Endothelial cell of umbilical vein (primary cell): ENCODE results near the gene TP73. TPM values are rescaled to one million over a fixed set of nuclear protein-coding genes. Genes with fewer than 3 reads are reported as not detected.

ENCODE experiments used
- BruUV-seq: library from RNA; stranded (reverse); fragments of 400-500 nt; replicated peaks from 2 replicates; lab custom pipeline; 2021; lab: Mats Ljungman, UMichigan
- CTCF ChIA-PET: fragments of 300-600, 350-600 bp; sonication (Branson Sonifier 250); formaldehyde crosslinking; loops from one replicate; lab custom pipeline; 2021; ENCODE audit warnings: antibody characterized with exemption, inconsistent platforms; lab: Charles Lee
- POLR2A ChIA-PET: fragments of 300-600, 350-600 bp; sonication (Branson Sonifier 250); formaldehyde crosslinking; loops from one replicate; lab custom pipeline; 2021; ENCODE audit warnings: antibody characterized with exemption, inconsistent platforms; lab: Charles Lee
- DNase-seq: peaks from one replicate; pipeline ENCODE4 v3.0.0-alpha.2; 2011; ENCODE audit warnings: low read depth, low spot score
- FAIRE-seq: peaks from 2 replicates; lab custom pipeline; 2011; peaks lifted over from hg19 to GRCh38; lab: Jason Lieb, UNC
- H2AFZ ChIP-seq: 2 replicates; pipeline ENCODE4 v1.6.0; 2012; ENCODE audit warnings: low read depth, low read length, control low read depth, inconsistent platforms
- H3K27ac ChIP-seq: 2 replicates; pipeline ENCODE4 v1.5.1; 2011; ENCODE audit warnings: low read depth, mild to moderate bottlenecking, control low read depth, low read length, moderate library complexity; ENCODE audit not compliant: insufficient read depth
- H3K27me3 ChIP-seq, 2 experiments: 2 replicates each; pipeline versions ENCODE4 v1.6.0 to v1.6.1; 2011; ENCODE audit warnings: low read length in 2 of 2, mixed read lengths in 1 of 2; ENCODE audit not compliant: control insufficient read depth in 2 of 2, insufficient read depth in 2 of 2
- H3K36me3 ChIP-seq, 2 experiments: 2 replicates in 1 of 2; 3 replicates in 1 of 2; pipeline ENCODE4 v1.5.1; 2011; ENCODE audit warnings: low read length in 2 of 2, mild to moderate bottlenecking in 1 of 2, moderate library complexity in 1 of 2; ENCODE audit not compliant: control insufficient read depth in 2 of 2, insufficient read depth in 2 of 2; ENCODE audit errors: extremely low read depth in 1 of 2
- H3K4me1 ChIP-seq: 3 replicates; pipeline ENCODE4 v1.5.1; 2011; ENCODE audit warnings: mild to moderate bottlenecking, low read length; ENCODE audit not compliant: control insufficient read depth, insufficient read depth; ENCODE audit errors: extremely low read depth
- H3K4me2 ChIP-seq: 2 replicates; pipeline ENCODE4 v1.6.1; 2011; ENCODE audit warnings: low read length, control low read depth, mixed read lengths; ENCODE audit not compliant: insufficient read depth
- H3K4me3 ChIP-seq, 3 experiments: fragments of 200-600 bp in 1 of 3; sonication (generic), shearing (Covaris generic) in 1 of 3; replicated peaks in 1 of 3; 2 replicates each; pipeline ENCODE4 v1.5.1; 2011 to 2016; ENCODE audit warnings: control low read depth in 3 of 3, low read length in 3 of 3, mild to moderate bottlenecking in 2 of 3, inconsistent platforms in 1 of 3, low read depth in 1 of 3, moderate library complexity in 1 of 3; ENCODE audit not compliant: insufficient read depth in 1 of 3
- H3K79me2 ChIP-seq: 2 replicates; pipeline ENCODE4 v1.6.0; 2012; ENCODE audit warnings: low read length, inconsistent platforms; ENCODE audit not compliant: control insufficient read depth, insufficient read depth
- H3K9ac ChIP-seq: replicated peaks from 2 replicates; pipeline ENCODE3; 2011; ENCODE audit warnings: low read length, control low read depth; ENCODE audit not compliant: insufficient read depth; ENCODE audit errors: extremely low read depth
- H3K9me1 ChIP-seq: replicated peaks from 3 replicates; pipeline ENCODE4 v1.6.0; 2011; ENCODE audit warnings: mild to moderate bottlenecking, low read length; ENCODE audit not compliant: control insufficient read depth, insufficient read depth; ENCODE audit errors: extremely low read depth
- H3K9me3 ChIP-seq: replicated peaks from 2 replicates; pipeline ENCODE4 v1.5.1; 2012; ENCODE audit warnings: low read length, inconsistent platforms; ENCODE audit not compliant: control insufficient read depth, insufficient read depth
- H4K20me1 ChIP-seq: replicated peaks from 2 replicates; pipeline ENCODE3; 2011; ENCODE audit warnings: mild to moderate bottlenecking, low read length; ENCODE audit not compliant: control insufficient read depth, insufficient read depth; ENCODE audit errors: extremely low read depth
- CTCF ChIP-seq, 2 donors: IDR thresholded peaks; 1 replicate in 1 of 2; 2 replicates in 1 of 2; pipeline ENCODE4 v1.5.1; 2011; ENCODE audit warnings: low read length in 2 of 2, mild to moderate bottlenecking in 2 of 2, moderate library complexity in 2 of 2, control low read depth in 1 of 2, inconsistent platforms in 1 of 2, low read depth in 1 of 2; ENCODE audit not compliant: insufficient read depth in 1 of 2; ENCODE audit errors: extremely low read depth in 1 of 2
- EZH2 ChIP-seq: IDR thresholded peaks from 2 replicates; pipeline ENCODE4 v1.6.1; 2012; ENCODE audit warnings: borderline replicate concordance, low read depth, mild to moderate bottlenecking, moderate library complexity, low read length, inconsistent platforms; ENCODE audit not compliant: severe bottlenecking
- FOS ChIP-seq: IDR thresholded peaks from 2 replicates; pipeline ENCODE4 v1.6.1; 2011; ENCODE audit warnings: mild to moderate bottlenecking, low read length, moderate library complexity, borderline replicate concordance; ENCODE audit not compliant: insufficient read depth
- GATA2 ChIP-seq: IDR thresholded peaks from 2 replicates; pipeline ENCODE4 v1.7.0; 2011; ENCODE audit warnings: low read depth, mild to moderate bottlenecking, moderate library complexity, mixed read lengths, low read length; ENCODE audit not compliant: insufficient read length, insufficient read depth
- JUN ChIP-seq: IDR thresholded peaks from 2 replicates; pipeline ENCODE4 v1.6.1; 2011; ENCODE audit warnings: borderline replicate concordance, low read depth; ENCODE audit not compliant: insufficient read length, insufficient read depth
- MAX ChIP-seq: IDR thresholded peaks from 2 replicates; pipeline ENCODE4 v1.6.1; 2011; ENCODE audit not compliant: insufficient read depth, insufficient read length
- MYC ChIP-seq: IDR thresholded peaks from one replicate; pipeline ENCODE4 v1.6.1; 2011; ENCODE audit warnings: mild to moderate bottlenecking, low read depth, low read length
- POLR2A ChIP-seq: IDR thresholded peaks from 2 replicates; pipeline ENCODE4 v1.6.1; 2012; ENCODE audit warnings: low read depth, mild to moderate bottlenecking, control low read depth, low read length
- POLR2AphosphoS5 ChIP-seq: IDR thresholded peaks from 2 replicates; pipeline ENCODE4 v1.6.1; 2012; ENCODE audit warnings: low read depth, mild to moderate bottlenecking, control low read depth, low read length, moderate library complexity; ENCODE audit not compliant: insufficient read depth
- dilution Hi-C: fragments of 300-500 bp; cut with MboI; formaldehyde crosslinking; loops from one replicate; pipeline ENCODE4 v1.15.0; 2019; ENCODE audit warnings: low sequenced_read_pairs; ENCODE audit not compliant: extremely low pct_ligation_motif_present
- intact Hi-C: fragments of 100-400 bp; cut with micrococcal nuclease; formaldehyde crosslinking; loops from one replicate; pipeline ENCODE4 v1.10.0; 2022
- polyA plus RNA-seq, 4 experiments: library from polyadenylated mRNA; depleted of rRNA in 3 of 4; stranded (reverse) in 3 of 4; unstranded in 1 of 4; fragments of >200 nt; gene quantifications; 2 replicates each; pipeline versions ENCODE4 v1.2.1 to v1.2.3, GENCODE V29; 2011 to 2012; ENCODE audit warnings: missing spikeins in 1 of 4
- total RNA-seq: library from RNA; stranded (reverse); gene quantifications from 2 replicates; pipeline ENCODE4 v1.2.3, GENCODE V29; 2021

TP73 gene
- total and polyA plus RNA-seq, 2 donors (not counting 3 experiments of a cell fraction or from before 2014, with no cell fraction given): 0.03 to 0.15 TPM

- H4K20me1 ChIP-seq: no peaks in the 10 kb centered on the region
- intact Hi-C loops: no loop called here
- H2AFZ ChIP-seq: no peak overlapping the region
- H3K79me2 ChIP-seq: no peaks in the 10 kb centered on the region
- TF ChIP-seq JUN (no peak), FOS (no peak), CTCF (IDR thresholded peaks at IDR 0.05; ENCODE audit: extremely low read depth in 1 of 2, insufficient read depth in 1 of 2, low read depth in 1 of 2, low read length in 2 of 2) (no peak), POLR2AphosphoS5 (no peak), GATA2 (no peak), POLR2A (no peak), MYC (no peak), EZH2 (no peak), MAX (no peak)
- H3K9me3 ChIP-seq: no peaks in the 10 kb centered on the region
- ChIA-PET POLR2A (no interaction called here), CTCF (interaction anchor here (1.0 kb wide), 1 partner anchor 32 kb away, joined by 3 read pairs; no protein-coding TSS in a partner anchor)
- dilution Hi-C loops: no loop called here
- no peak for FAIRE-seq
- H3K36me3 ChIP-seq: no peaks in the 10 kb centered on the region
- H3K4me2 ChIP-seq: no peak overlapping the region
- H3K27ac ChIP-seq: no peak overlapping the region
- H3K4me1 ChIP-seq: no peaks in the 10 kb centered on the region
- no peaks in the 10 kb centered on the region for H3K9me1 ChIP-seq
- no TSS peak for BruUV-seq
- peaks cover 2 to 4% of the 10 kb centered on the region in 2 experiments for H3K27me3 ChIP-seq
- no peak overlapping the region for H3K4me3 ChIP-seq
- no peak for DNase-seq
- H3K9ac ChIP-seq: no peak overlapping the region
Observed at GRCh38 chr1:3756394-3756793, 104.1 kb downstream of the TP73 start.
